SK-N-SH (cell line): ENCODE measurements around the gene MICAL2. TPM values are rescaled to one million over a fixed set of nuclear protein-coding genes. Genes with fewer than 3 reads are reported as not detected.

Experiments
- CTCF ChIA-PET: fragments of 300-600, 350-600 bp; formaldehyde crosslinking; extraction: SDS; loops from one replicate; lab custom pipeline; 2021; lab: Yijun Ruan, JAX
- POLR2A ChIA-PET: fragments of 350-600 bp; sonication (Branson Sonifier 250); formaldehyde crosslinking; extraction: SDS; loops from one replicate; lab custom pipeline; 2020; ENCODE audit warnings: antibody characterized with exemption, inconsistent platforms; lab: Yijun Ruan, JAX
- DNase-seq: peaks from one replicate; pipeline ENCODE4 v3.0.0; 2012
- H2AFZ ChIP-seq: fragments of 200-600 bp; sonication (generic); 2 replicates; pipeline ENCODE4 v1.8.1; 2016; ENCODE audit warnings: antibody characterized with exemption, mild to moderate bottlenecking, low read depth
- H3F3A ChIP-seq: fragments of 200-600 bp; sonication (generic); replicated peaks from 2 replicates; pipeline ENCODE3; 2016; ENCODE audit warnings: antibody characterized with exemption, mild to moderate bottlenecking; ENCODE audit not compliant: insufficient read depth
- H3K27ac ChIP-seq, 2 experiments: fragments of 200-500 bp in 1 of 2; fragments of 200-600 bp in 1 of 2; sonication (Bioruptor generic) in 1 of 2; sonication (generic), shearing (Covaris generic) in 1 of 2; 2 replicates each; pipeline versions ENCODE4 v1.5.1 to v1.6.1; 2014 to 2016; ENCODE audit warnings: low read depth in 2 of 2, inconsistent platforms in 1 of 2, low read length in 1 of 2, mild to moderate bottlenecking in 1 of 2, mixed read lengths in 1 of 2
- H3K27me3 ChIP-seq: fragments of 200-600 bp; sonication (generic), shearing (Covaris generic); 2 replicates; pipeline ENCODE4 v1.6.1; 2016; ENCODE audit warnings: mixed run types; ENCODE audit not compliant: insufficient read depth
- H3K36me3 ChIP-seq, 2 experiments: fragments of 200-500 bp in 1 of 2; fragments of 200-600 bp in 1 of 2; sonication (Bioruptor generic) in 1 of 2; sonication (generic) in 1 of 2; replicated peaks in 1 of 2; 2 replicates each; pipeline versions ENCODE3 to v1.5.1; 2014 to 2016; ENCODE audit warnings: low read length in 1 of 2, mild to moderate bottlenecking in 1 of 2; ENCODE audit not compliant: insufficient read depth in 2 of 2, control insufficient read depth in 1 of 2
- H3K4me1 ChIP-seq, 2 experiments: fragments of 200-500 bp in 1 of 2; fragments of 200-600 bp in 1 of 2; sonication (Bioruptor generic) in 1 of 2; sonication (generic), shearing (Covaris generic) in 1 of 2; 2 replicates each; pipeline versions ENCODE4 v1.5.1 to v1.6.1; 2014 to 2016; ENCODE audit warnings: low read depth in 1 of 2, low read length in 1 of 2, mixed run types in 1 of 2; ENCODE audit not compliant: insufficient read depth in 2 of 2, control insufficient read depth in 1 of 2
- H3K4me2 ChIP-seq: fragments of 200-600 bp; sonication (generic), shearing (Covaris generic); 2 replicates; pipeline ENCODE4 v1.6.1; 2017; ENCODE audit warnings: mixed run types
- H3K4me3 ChIP-seq, 2 experiments: fragments of 200-500 bp in 1 of 2; fragments of 200-600 bp in 1 of 2; sonication (Bioruptor generic) in 1 of 2; sonication (generic), shearing (Covaris generic) in 1 of 2; 2 replicates each; pipeline versions ENCODE4 v1.5.1 to v1.8.1; 2014 to 2016; ENCODE audit warnings: low read depth in 2 of 2, inconsistent platforms in 1 of 2, low read length in 1 of 2, mild to moderate bottlenecking in 1 of 2, mixed read lengths in 1 of 2, moderate library complexity in 1 of 2
- H3K79me2 ChIP-seq: fragments of 200-600 bp; sonication (generic); 2 replicates; pipeline ENCODE4 v1.8.1; 2017; ENCODE audit warnings: mild to moderate bottlenecking; ENCODE audit not compliant: insufficient read depth
- H3K9ac ChIP-seq: fragments of 200-600 bp; sonication (generic); 2 replicates; pipeline ENCODE4 v1.6.1; 2017; ENCODE audit warnings: mixed run types
- H3K9me2 ChIP-seq: fragments of 200-600 bp; sonication (generic); 2 replicates; pipeline ENCODE4 v1.6.1; 2017; ENCODE audit warnings: mixed run types
- H3K9me3 ChIP-seq: fragments of 200-600 bp; sonication (generic); 2 replicates; pipeline ENCODE4 v1.6.1; 2017; ENCODE audit warnings: mixed run types, mild to moderate bottlenecking, moderate library complexity
- H4K20me1 ChIP-seq: fragments of 200-600 bp; sonication (generic); 2 replicates; pipeline ENCODE4 v1.6.1; 2017; ENCODE audit warnings: mild to moderate bottlenecking, mixed run types; ENCODE audit not compliant: insufficient read depth
- CTCF ChIP-seq: fragments of 200-600 bp; sonication (generic); IDR thresholded peaks from 2 replicates; pipeline ENCODE4 v1.6.1; 2017; ENCODE audit warnings: antibody characterized with exemption, mild to moderate bottlenecking, moderate library complexity
- EP300 ChIP-seq, 2 experiments: IDR thresholded peaks; 2 replicates each; pipeline versions ENCODE4 v1.4.0 to v1.6.1; 2012; ENCODE audit warnings: borderline replicate concordance in 1 of 2, low read depth in 1 of 2, low read length in 1 of 2
- EZH2phosphoT487 ChIP-seq: fragments of 200-600 bp; sonication (generic); IDR thresholded peaks from 2 replicates; pipeline ENCODE4 v1.6.1; 2017; ENCODE audit warnings: low read depth, mixed run types, mild to moderate bottlenecking, antibody characterized with exemption, moderate library complexity, borderline replicate concordance
- FOXJ3 ChIP-seq: sonication (generic); formaldehyde crosslinking; IDR thresholded peaks from 2 replicates; pipeline ENCODE4 v1.5.1; 2020; ENCODE audit warnings: mild to moderate bottlenecking, missing genetic modification reagents
- GABPA ChIP-seq: IDR thresholded peaks from 2 replicates; pipeline ENCODE4 v1.4.0; 2012; ENCODE audit warnings: low read depth, mild to moderate bottlenecking
- GATA2 ChIP-seq: sonication (generic); formaldehyde crosslinking; IDR thresholded peaks from 2 replicates; pipeline ENCODE4 v1.5.0; 2020; ENCODE audit warnings: mild to moderate bottlenecking, missing genetic modification reagents
- IRF3 ChIP-seq: fragments of 150-350 bp; IDR thresholded peaks from 2 replicates; pipeline ENCODE4 v1.6.1; 2016; ENCODE audit warnings: mild to moderate bottlenecking, low read depth, low read length
- MXI1 ChIP-seq: IDR thresholded peaks from 2 replicates; pipeline ENCODE4 v1.6.1; 2012; ENCODE audit warnings: mild to moderate bottlenecking, low read depth, low read length, improper control_type of control experiment
- NFIC ChIP-seq: IDR thresholded peaks from 2 replicates; pipeline ENCODE4 v1.4.0; 2012; ENCODE audit warnings: borderline replicate concordance
- POLR2AphosphoS5 ChIP-seq: IDR thresholded peaks from 2 replicates; pipeline ENCODE4 v1.6.1; 2012; ENCODE audit warnings: low read depth, low read length
- RAD21 ChIP-seq: IDR thresholded peaks from 2 replicates; pipeline ENCODE4 v1.6.1; 2012; ENCODE audit warnings: mild to moderate bottlenecking, low read length
- REST ChIP-seq: IDR thresholded peaks from 2 replicates; pipeline ENCODE4 v1.6.1; 2012; ENCODE audit warnings: mild to moderate bottlenecking, low read depth, low read length, moderate library complexity
- RXRA ChIP-seq: IDR thresholded peaks from 2 replicates; pipeline ENCODE4 v1.4.0; 2012; ENCODE audit warnings: low read depth, mild to moderate bottlenecking, borderline replicate concordance
- TAF1 ChIP-seq: IDR thresholded peaks from 2 replicates; pipeline ENCODE4 v1.6.1; 2012; ENCODE audit warnings: low read depth, mild to moderate bottlenecking, low read length, moderate library complexity, borderline replicate concordance
- TEAD4 ChIP-seq: IDR thresholded peaks from 2 replicates; pipeline ENCODE4 v1.4.0; 2012; ENCODE audit warnings: mild to moderate bottlenecking, borderline replicate concordance; ENCODE audit not compliant: insufficient read depth
- YY1 ChIP-seq: IDR thresholded peaks from 2 replicates; pipeline ENCODE4 v1.4.0; 2012; ENCODE audit warnings: low read depth, mild to moderate bottlenecking
- WGBS: methylation state at CpG from one replicate; pipeline ENCODE4 v1.1.6; 2017; ENCODE audit warnings: low lambda C conversion rate; 5-methylcytosine and 5-hydroxymethylcytosine counted together
- polyA plus RNA-seq, 3 experiments: library from polyadenylated mRNA; depleted of rRNA; stranded (reverse); fragments of >200 nt; gene quantifications; 2 replicates each; pipeline ENCODE4 v1.2.3, GENCODE V29; 2012
- TF ChIP-seq, protein P1 (sequence below): IDR thresholded peaks from 2 replicates; pipeline ENCODE4 v1.4.0; 2012; ENCODE audit warnings: low read depth
- TF ChIP-seq, protein P2 (sequence below): IDR thresholded peaks from 2 replicates; pipeline ENCODE4 v1.4.0; 2012; ENCODE audit warnings: low read depth, borderline replicate concordance

MICAL2 gene
- polyA plus RNA-seq, 1 of the 3 experiments (the other 2 are of a cell fraction) = 54.6 TPM

- H3K4me1 ChIP-seq = peaks cover 12 to 35% of the 10 kb centered on the region in 2 experiments
- H3K9me2 ChIP-seq = no peaks in the 10 kb centered on the region
- H3K36me3 ChIP-seq = peaks cover 0 to 36% of the 10 kb centered on the region in 2 experiments
- peaks cover 84% of the 10 kb centered on the region for H3K79me2 ChIP-seq
- TF ChIP-seq MXI1 (no peak), REST (no peak), GATA2 (CRISPR knock-in tag) (no peak), TEAD4 (no peak), CTCF (no peak), FOXJ3 (CRISPR knock-in tag) (no peak), POLR2AphosphoS5 (no peak), TAF1 (no peak), RXRA (no peak), EZH2phosphoT487 (no peak), RAD21 (no peak), YY1 (no peak), EP300 (IDR thresholded peaks at IDR 0.05; ENCODE audit: borderline replicate concordance in 1 of 2, low read depth in 1 of 2, low read length in 1 of 2) (no peak), NFIC (no peak), IRF3 (no peak), GABPA (no peak)
- TF ChIP-seq, protein P1, sequence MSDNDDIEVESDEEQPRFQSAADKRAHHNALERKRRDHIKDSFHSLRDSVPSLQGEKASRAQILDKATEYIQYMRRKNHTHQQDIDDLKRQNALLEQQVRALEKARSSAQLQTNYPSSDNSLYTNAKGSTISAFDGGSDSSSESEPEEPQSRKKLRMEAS = no peak
- TF ChIP-seq, protein P2, sequence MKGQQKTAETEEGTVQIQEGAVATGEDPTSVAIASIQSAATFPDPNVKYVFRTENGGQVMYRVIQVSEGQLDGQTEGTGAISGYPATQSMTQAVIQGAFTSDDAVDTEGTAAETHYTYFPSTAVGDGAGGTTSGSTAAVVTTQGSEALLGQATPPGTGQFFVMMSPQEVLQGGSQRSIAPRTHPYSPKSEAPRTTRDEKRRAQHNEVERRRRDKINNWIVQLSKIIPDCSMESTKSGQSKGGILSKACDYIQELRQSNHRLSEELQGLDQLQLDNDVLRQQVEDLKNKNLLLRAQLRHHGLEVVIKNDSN = no peak
- TF ChIP-seq, all 33 proteins: peak for 0
- Histone ChIP-seq H3K9me3 (no peaks in the 10 kb centered on the region), H3K4me2 (no peak overlapping the region), H3K9ac (peak overlapping the region; percentile 35; the same call in 1 of the 2 replicates), H4K20me1 (no peaks in the 10 kb centered on the region), H3K27ac (peak overlapping the region in 1 of 2 experiments; percentile 65; a peak in 2 of 4 replicates), H3K4me3 (no peak overlapping the region), H3F3A (peaks cover 29% of the 10 kb centered on the region), H3K27me3 (no peaks in the 10 kb centered on the region), H2AFZ (no peak overlapping the region)
- POLR2A ChIA-PET = no interaction called here
- CTCF ChIA-PET = interaction anchor here (2.3 kb wide), 1 partner anchor 13 kb away, joined by 6 read pairs; no protein-coding TSS in a partner anchor
- WGBS = 100% methylated on average over 2 of the region's 5 CpGs
- DNase-seq = no peak
Measured at GRCh38 chr11:12186701-12187100, 76.3 kb downstream of the MICAL2 start.
